Keratinocyte (primary cell): Measurements from ENCODE around the gene MTUS2. TPM values are rescaled to one million over a fixed set of nuclear protein-coding genes. Genes with fewer than 3 reads are reported as not detected.

Source experiments
- DNase-seq: peaks from one replicate; pipeline ENCODE4 v3.0.0-alpha.2; 2011; ENCODE audit warnings: low read depth, missing footprints, low spot score
- FAIRE-seq: peaks from 2 replicates; lab custom pipeline; 2011; peaks lifted over from hg19 to GRCh38; lab: Jason Lieb, UNC
- H2AFZ ChIP-seq: 2 replicates; pipeline ENCODE4 v1.6.0; 2012; ENCODE audit warnings: low read length, control low read depth, inconsistent platforms; ENCODE audit not compliant: control insufficient read depth
- H3K27ac ChIP-seq: 2 replicates; pipeline ENCODE4 v1.5.1; 2011; ENCODE audit warnings: low read length; ENCODE audit not compliant: control insufficient read depth, insufficient read depth
- H3K27me3 ChIP-seq: 3 replicates; pipeline ENCODE4 v1.6.0; 2011; ENCODE audit warnings: low read length; ENCODE audit not compliant: control insufficient read depth, insufficient read depth; ENCODE audit errors: extremely low read depth
- H3K36me3 ChIP-seq, 2 experiments: 2 replicates in 1 of 2; 3 replicates in 1 of 2; pipeline ENCODE4 v1.5.1; 2011; ENCODE audit warnings: low read length in 2 of 2, mild to moderate bottlenecking in 1 of 2; ENCODE audit not compliant: control insufficient read depth in 2 of 2, insufficient read depth in 2 of 2; ENCODE audit errors: extremely low read depth in 1 of 2
- H3K4me1 ChIP-seq: 3 replicates; pipeline ENCODE4 v1.5.1; 2011; ENCODE audit warnings: low read length; ENCODE audit not compliant: control insufficient read depth, insufficient read depth; ENCODE audit errors: extremely low read depth
- H3K4me2 ChIP-seq: 3 replicates; pipeline ENCODE4 v1.6.0; 2011; ENCODE audit warnings: low read depth, low read length; ENCODE audit not compliant: control insufficient read depth, insufficient read depth; ENCODE audit errors: extremely low read depth
- H3K4me3 ChIP-seq, 3 experiments: fragments of 200-600 bp in 1 of 3; sonication (generic) in 1 of 3; 2 replicates in 2 of 3; 3 replicates in 1 of 3; pipeline ENCODE4 v1.5.1; 2011 to 2016; ENCODE audit warnings: low read length in 3 of 3, mild to moderate bottlenecking in 3 of 3, control low read depth in 2 of 3, inconsistent platforms in 1 of 3, low read depth in 1 of 3, mixed read lengths in 1 of 3, mixed run types in 1 of 3, moderate library complexity in 1 of 3; ENCODE audit not compliant: control insufficient read depth in 2 of 3, insufficient read depth in 2 of 3; ENCODE audit errors: extremely low read depth in 1 of 3
- H3K79me2 ChIP-seq: 2 replicates; pipeline ENCODE4 v1.6.0; 2012; ENCODE audit warnings: low read length; ENCODE audit not compliant: control insufficient read depth, insufficient read depth
- H3K9ac ChIP-seq: 3 replicates; pipeline ENCODE4 v1.6.0; 2011; ENCODE audit warnings: low read length; ENCODE audit not compliant: control insufficient read depth, insufficient read depth; ENCODE audit errors: extremely low read depth
- H3K9me1 ChIP-seq: 3 replicates; pipeline ENCODE4 v1.6.0; 2011; ENCODE audit warnings: low read length; ENCODE audit not compliant: control insufficient read depth, insufficient read depth; ENCODE audit errors: extremely low read depth
- H3K9me3 ChIP-seq: 2 replicates; pipeline ENCODE4 v1.5.1; 2012; ENCODE audit warnings: low read depth, low read length; ENCODE audit not compliant: control insufficient read depth
- H4K20me1 ChIP-seq: 3 replicates; pipeline ENCODE4 v1.6.0; 2011; ENCODE audit warnings: low read length; ENCODE audit not compliant: control insufficient read depth, insufficient read depth; ENCODE audit errors: extremely low read depth
- EZH2 ChIP-seq: IDR thresholded peaks from one replicate; pipeline ENCODE4 v1.6.1; 2012; ENCODE audit warnings: inconsistent platforms, mild to moderate bottlenecking, low read length, moderate library complexity
- dilution Hi-C: fragments of 300-500 bp; cut with MboI; formaldehyde crosslinking; loops from one replicate; pipeline ENCODE4 v1.7.0; 2020; ENCODE audit warnings: low sequenced_read_pairs; ENCODE audit not compliant: extremely low pct_ligation_motif_present
- polyA plus RNA-seq, 5 experiments: library from polyadenylated mRNA; depleted of rRNA in 3 of 5; stranded (reverse) in 3 of 5; stranded (forward) in 1 of 5; unstranded in 1 of 5; fragments of >200 nt; gene quantifications; 1 replicate in 1 of 5; 2 replicates in 3 of 5; 3 replicates in 1 of 5; pipeline versions ENCODE4 v1.2.1 to v1.2.3, GENCODE V29; 2011 to 2012; ENCODE audit warnings: missing spikeins in 2 of 5, low read depth in 1 of 5, low replicate concordance in 1 of 5
- TF ChIP-seq, protein P1 (sequence below), 3 experiments: IDR thresholded peaks in 1 of 3; conservative IDR thresholded peaks in 1 of 3; optimal IDR thresholded peaks in 1 of 3; 2 replicates in 2 of 3; 3 replicates in 1 of 3; pipeline versions ENCODE3 to v1.5.1; 2011; ENCODE audit warnings: low read length in 3 of 3, mild to moderate bottlenecking in 3 of 3, moderate library complexity in 2 of 3, control low read depth in 1 of 3, inconsistent platforms in 1 of 3; ENCODE audit not compliant: insufficient read depth in 2 of 3; ENCODE audit errors: extremely low read depth in 1 of 3

MTUS2 gene
- polyA plus RNA-seq, 1 donor (not counting 4 experiments of a cell fraction or from before 2014, with no cell fraction given) = 0.17 TPM

DNA sequence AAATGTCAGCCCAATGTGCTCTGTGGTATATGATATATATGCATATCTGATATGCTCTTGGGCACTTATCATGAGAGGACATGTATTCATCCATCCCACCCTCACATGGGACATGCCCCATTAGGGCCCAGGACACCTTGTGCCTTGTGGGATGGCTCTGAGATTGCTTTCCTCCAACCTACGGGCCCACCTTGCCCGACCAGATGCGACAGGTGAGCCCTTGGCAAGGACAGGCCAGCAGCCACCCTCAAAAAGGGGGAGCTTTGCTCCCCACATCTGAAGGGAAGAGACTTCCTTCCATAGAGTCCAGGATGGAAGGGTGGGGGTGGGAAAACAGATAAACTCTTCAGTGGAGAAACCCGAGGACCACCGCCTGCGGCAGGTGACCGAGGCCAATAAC lies 716.7 kb downstream of the MTUS2 start:
- Histone ChIP-seq H2AFZ (no peak overlapping the region), H3K36me3 (peaks cover 46 to 59% of the 10 kb centered on the region in 2 experiments), H3K9me1 (peaks cover 2% of the 10 kb centered on the region), H3K27ac (no peak overlapping the region), H3K9me3 (no peaks in the 10 kb centered on the region), H4K20me1 (peaks cover 26% of the 10 kb centered on the region), H3K4me1 (peaks cover 4% of the 10 kb centered on the region), H3K79me2 (peaks cover 86% of the 10 kb centered on the region), H3K27me3 (no peaks in the 10 kb centered on the region), H3K9ac (no peak overlapping the region), H3K4me3 (no peak overlapping the region), H3K4me2 (no peak overlapping the region)
- TF ChIP-seq, protein P1, sequence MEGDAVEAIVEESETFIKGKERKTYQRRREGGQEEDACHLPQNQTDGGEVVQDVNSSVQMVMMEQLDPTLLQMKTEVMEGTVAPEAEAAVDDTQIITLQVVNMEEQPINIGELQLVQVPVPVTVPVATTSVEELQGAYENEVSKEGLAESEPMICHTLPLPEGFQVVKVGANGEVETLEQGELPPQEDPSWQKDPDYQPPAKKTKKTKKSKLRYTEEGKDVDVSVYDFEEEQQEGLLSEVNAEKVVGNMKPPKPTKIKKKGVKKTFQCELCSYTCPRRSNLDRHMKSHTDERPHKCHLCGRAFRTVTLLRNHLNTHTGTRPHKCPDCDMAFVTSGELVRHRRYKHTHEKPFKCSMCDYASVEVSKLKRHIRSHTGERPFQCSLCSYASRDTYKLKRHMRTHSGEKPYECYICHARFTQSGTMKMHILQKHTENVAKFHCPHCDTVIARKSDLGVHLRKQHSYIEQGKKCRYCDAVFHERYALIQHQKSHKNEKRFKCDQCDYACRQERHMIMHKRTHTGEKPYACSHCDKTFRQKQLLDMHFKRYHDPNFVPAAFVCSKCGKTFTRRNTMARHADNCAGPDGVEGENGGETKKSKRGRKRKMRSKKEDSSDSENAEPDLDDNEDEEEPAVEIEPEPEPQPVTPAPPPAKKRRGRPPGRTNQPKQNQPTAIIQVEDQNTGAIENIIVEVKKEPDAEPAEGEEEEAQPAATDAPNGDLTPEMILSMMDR (optimal IDR thresholded peaks at IDR 0.05 in 1 of 3, IDR thresholded peaks at IDR 0.05 in 1 of 3, conservative IDR thresholded peaks at IDR 0.05 in 1 of 3; ENCODE audit: extremely low read depth in 1 of 3, insufficient read depth in 2 of 3, low read length in 3 of 3) = no peak
- TF ChIP-seq EZH2 = no peak
- DNase-seq = no peak
- FAIRE-seq = no peak
- dilution Hi-C loops = no loop called here

DNA sequence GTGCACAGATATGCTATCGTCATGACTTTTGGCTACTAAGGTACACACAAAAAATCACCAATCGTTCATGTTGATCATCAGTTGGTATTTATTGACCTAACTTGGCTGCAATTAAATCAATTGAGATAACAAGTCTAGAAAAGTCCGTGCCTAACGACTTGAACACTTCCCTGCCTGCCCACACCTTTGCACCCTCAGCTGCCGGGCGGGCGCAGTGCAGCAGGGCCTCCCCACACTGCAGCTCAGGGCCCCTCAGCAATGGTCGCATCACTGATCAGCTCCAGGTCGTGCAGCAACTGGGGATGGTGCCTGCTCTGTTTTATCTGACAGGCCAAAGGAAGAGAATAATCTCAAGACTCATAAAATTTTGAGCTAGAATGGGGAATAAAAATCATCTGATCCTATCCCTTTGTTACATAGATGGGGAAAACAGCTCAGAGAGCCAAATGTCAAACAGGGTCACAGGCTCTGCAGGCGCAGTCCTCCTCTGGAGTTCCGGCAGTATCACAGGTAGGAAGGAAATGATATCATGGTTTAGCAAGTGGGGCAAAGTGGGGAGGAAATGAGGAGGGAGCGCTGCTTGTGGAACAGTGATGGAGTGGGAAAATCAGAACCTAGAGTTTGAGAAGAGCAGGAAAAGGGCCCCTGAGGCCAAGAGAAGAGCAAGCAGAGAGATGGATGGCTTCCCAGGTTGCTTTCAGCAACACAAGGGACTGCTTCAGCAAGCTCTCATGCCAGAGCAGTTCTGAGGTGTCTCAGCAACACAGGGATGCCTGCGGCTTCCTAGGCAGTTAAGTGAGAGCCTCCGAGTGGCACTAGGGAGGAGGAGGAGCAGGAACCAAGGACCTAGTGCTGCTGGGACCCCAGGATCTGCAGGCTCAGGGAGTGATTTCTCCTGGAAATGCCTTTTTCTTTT lies 717.9 kb downstream of the MTUS2 start:
- no peak overlapping the region for H3K4me3 ChIP-seq
- H3K27me3 ChIP-seq = no peaks in the 10 kb centered on the region
- peaks cover 23% of the 10 kb centered on the region for H4K20me1 ChIP-seq
- peaks cover 38 to 53% of the 10 kb centered on the region in 2 experiments for H3K36me3 ChIP-seq
- H3K4me2 ChIP-seq = no peak overlapping the region
- no peak overlapping the region for H2AFZ ChIP-seq
- DNase-seq (no peak), FAIRE-seq (no peak)
- no peak for TF ChIP-seq EZH2
- TF ChIP-seq, protein P1 (optimal IDR thresholded peaks at IDR 0.05 in 1 of 3, IDR thresholded peaks at IDR 0.05 in 1 of 3, conservative IDR thresholded peaks at IDR 0.05 in 1 of 3; ENCODE audit: extremely low read depth in 1 of 3, insufficient read depth in 2 of 3, low read length in 3 of 3) = no peak
- dilution Hi-C loops = no loop called here
- H3K79me2 ChIP-seq = peaks cover 92% of the 10 kb centered on the region
- H3K9me1 ChIP-seq = peaks cover 2% of the 10 kb centered on the region
- no peak overlapping the region for H3K27ac ChIP-seq
- H3K4me1 ChIP-seq = peaks cover 4% of the 10 kb centered on the region
- no peak overlapping the region for H3K9ac ChIP-seq
- H3K9me3 ChIP-seq = no peaks in the 10 kb centered on the region
